H1 (cell line): Measurements from ENCODE around the gene CPT1A. TPM values are rescaled to one million over a fixed set of nuclear protein-coding genes. Genes with fewer than 3 reads are reported as not detected.

Experiments used
- ATF3 ChIP-seq: IDR thresholded peaks from 2 replicates; pipeline ENCODE4 v1.6.1; 2011; ENCODE audit warnings: low read depth, mild to moderate bottlenecking, low read length; ENCODE audit not compliant: insufficient read depth
- GABPA ChIP-seq: IDR thresholded peaks from 2 replicates; pipeline ENCODE4 v1.6.1; 2011; ENCODE audit warnings: mild to moderate bottlenecking, low read length, moderate library complexity, borderline replicate concordance; ENCODE audit not compliant: insufficient read depth
- RXRA ChIP-seq: IDR thresholded peaks from 2 replicates; pipeline ENCODE4 v1.6.1; 2011; ENCODE audit warnings: low read depth, mild to moderate bottlenecking, low read length, moderate library complexity; ENCODE audit not compliant: insufficient read depth
- SIX5 ChIP-seq: IDR thresholded peaks from 2 replicates; pipeline ENCODE4 v1.6.1; 2011; ENCODE audit warnings: mild to moderate bottlenecking, low read depth, low read length
- ZNF274 ChIP-seq: IDR thresholded peaks from 2 replicates; pipeline ENCODE4 v1.7.0; 2012; ENCODE audit warnings: low read length, borderline replicate concordance; ENCODE audit errors: extremely low read depth
- polyA plus RNA-seq, 7 experiments: library from polyadenylated mRNA; depleted of rRNA in 3 of 7; stranded (reverse) in 5 of 7; unstranded in 2 of 7; fragments of >200 nt in 5 of 7; fragments of 200-250 nt in 2 of 7; gene quantifications; 1 replicate in 5 of 7; 2 replicates in 1 of 7; 4 replicates in 1 of 7; pipeline versions ENCODE4 v1.2.1 to v1.2.3, GENCODE V29; 2011 to 2013; ENCODE audit warnings: missing spikeins in 2 of 7, mixed read lengths in 2 of 7
- total RNA-seq: library from RNA; stranded (reverse); fragmentation: NEBNext Ultra II Directional; extraction: Animal tissue kit (Norgen Biotek cat#: 25700); gene quantifications from 2 replicates; pipeline ENCODE4 v1.2.1, GENCODE V29; 2021

The CPT1A gene
- total and polyA plus RNA-seq, 2 of the 8 experiments (the other 6 are each of a cell fraction or from before 2014, with no cell fraction given) = 2.9 to 12.2 TPM

- TF ChIP-seq ATF3 (no peak), ZNF274 (no peak), RXRA (no peak), SIX5 (no peak), GABPA (no peak)
Observed at GRCh38 chr11:68828155-68828931, 13.4 kb downstream of the CPT1A start (continued).
